Common myeloid progenitor, CD34-positive (primary cell): ENCODE measurements around the gene SGMS2.
A peak's percentile ranks its signal among the peaks of the same experiment; 100 is the strongest.

Experiments used
- CTCF ChIA-PET: fragments of 350-600 bp; sonication (Branson Sonifier 250); formaldehyde crosslinking; loops from one replicate; lab custom pipeline; 2021; ENCODE audit warnings: antibody characterized with exemption; lab: Charles Lee
- POLR2A ChIA-PET: fragments of 350-600 bp; sonication (Branson Sonifier 250); formaldehyde crosslinking; loops from one replicate; lab custom pipeline; 2021; ENCODE audit warnings: antibody characterized with exemption; lab: Charles Lee
- DNase-seq, 3 donors: peaks; one replicate each; pipeline versions ENCODE4 v3.0.0 to v3.0.0-alpha.2; 2013
- H3K27ac ChIP-seq, 2 experiments: 1 replicate in 1 of 2; 2 replicates in 1 of 2; pipeline ENCODE4 v1.7.0; 2013; ENCODE audit warnings: inconsistent platforms in 2 of 2, low read length in 2 of 2, mild to moderate bottlenecking in 2 of 2, low read depth in 1 of 2, moderate library complexity in 1 of 2; ENCODE audit not compliant: severe bottlenecking in 2 of 2, insufficient read depth in 1 of 2, poor library complexity in 1 of 2
- H3K27me3 ChIP-seq, 5 experiments: replicated peaks in 2 of 5; 1 replicate in 3 of 5; 2 replicates in 2 of 5; pipeline versions ENCODE4 v1.6.1 to v1.7.0; 2013; ENCODE audit warnings: low read length in 4 of 5, mild to moderate bottlenecking in 2 of 5, moderate library complexity in 2 of 5, inconsistent platforms in 1 of 5; ENCODE audit not compliant: insufficient read depth in 5 of 5, control insufficient read depth in 4 of 5
- H3K36me3 ChIP-seq, 4 experiments: 1 replicate in 2 of 4; 2 replicates in 2 of 4; pipeline versions ENCODE4 v1.6.1 to v1.7.0; 2013; ENCODE audit warnings: low read length in 3 of 4, control low read depth in 1 of 4, mild to moderate bottlenecking in 1 of 4; ENCODE audit not compliant: control insufficient read depth in 4 of 4, insufficient read depth in 4 of 4
- H3K4me1 ChIP-seq, 4 experiments: 1 replicate in 3 of 4; 2 replicates in 1 of 4; pipeline versions ENCODE4 v1.6.1 to v1.7.1; 2013; ENCODE audit warnings: low read length in 3 of 4, mild to moderate bottlenecking in 3 of 4, control low read depth in 1 of 4, inconsistent platforms in 1 of 4, moderate library complexity in 1 of 4; ENCODE audit not compliant: control insufficient read depth in 4 of 4, insufficient read depth in 4 of 4; ENCODE audit errors: control extremely low read depth in 1 of 4
- H3K4me3 ChIP-seq, 7 experiments: 1 replicate in 4 of 7; 2 replicates in 3 of 7; pipeline versions ENCODE4 v1.5.1 to v1.7.0; 2013; ENCODE audit warnings: mild to moderate bottlenecking in 7 of 7, low read length in 6 of 7, moderate library complexity in 6 of 7, inconsistent platforms in 2 of 7, low read depth in 2 of 7, control low read depth in 1 of 7; ENCODE audit not compliant: insufficient read depth in 4 of 7, control insufficient read depth in 1 of 7; ENCODE audit errors: extremely low read depth in 1 of 7
- H3K9me3 ChIP-seq, 5 experiments: 1 replicate in 4 of 5; 2 replicates in 1 of 5; pipeline versions ENCODE4 v1.6.1 to v1.7.1; 2013; ENCODE audit warnings: low read length in 4 of 5, mild to moderate bottlenecking in 2 of 5, inconsistent platforms in 1 of 5, low read depth in 1 of 5, moderate library complexity in 1 of 5; ENCODE audit not compliant: control insufficient read depth in 4 of 5, insufficient read depth in 2 of 5; ENCODE audit errors: control extremely low read depth in 1 of 5
- WGBS: methylation state at CpG from one replicate; pipeline ENCODE4 v1.1.5; 2013; ENCODE audit not compliant: insufficient coverage; 5-methylcytosine and 5-hydroxymethylcytosine counted together

SGMS2 gene

GRCh38 chr4:107906458-107907100 lies 81.8 kb downstream of the SGMS2 start:
- 94% methylated on average over 3 of the region's 4 CpGs for WGBS
- H3K4me3 ChIP-seq: no peak overlapping the region
- CTCF ChIA-PET: interaction anchor here (0.7 kb wide), 1 partner anchor 137 kb away, joined by 3 read pairs; no protein-coding TSS in a partner anchor
- POLR2A ChIA-PET: no interaction called here
- H3K27me3 ChIP-seq: no peaks in the 10 kb centered on the region
- H3K9me3 ChIP-seq: no peaks in the 10 kb centered on the region
- no peak for DNase-seq
- no peaks in the 10 kb centered on the region for H3K36me3 ChIP-seq
- no peaks in the 10 kb centered on the region for H3K4me1 ChIP-seq
- no peak overlapping the region for H3K27ac ChIP-seq

GRCh38 chr4:107908377-107908776 lies 83.6 kb downstream of the SGMS2 start:
- CTCF ChIA-PET: interaction anchor here (1.1 to 3.4 kb wide), 2 partner anchors 63 to 149 kb away, joined by 3 to 20 read pairs; no protein-coding TSS in a partner anchor
- Histone ChIP-seq H3K36me3 (no peaks in the 10 kb centered on the region), H3K4me1 (peaks cover 0 to 3% (median 0%) of the 10 kb centered on the region in 4 experiments), H3K9me3 (no peaks in the 10 kb centered on the region), H3K4me3 (no peak overlapping the region), H3K27me3 (no peaks in the 10 kb centered on the region), H3K27ac (no peak overlapping the region)
- no peak for DNase-seq
- WGBS: 100% methylated on average over 7 of the region's 7 CpGs
- POLR2A ChIA-PET: no interaction called here

- DNase-seq: peak; percentile 74 to 87 (median 82)
- no CpG with 5 or more reads among the region's 2 CpGs for WGBS
- ChIA-PET CTCF (interaction anchor here (0.7 to 1.3 kb wide), 13 partner anchors 8 to 178 kb away, joined by 3 to 24 read pairs (median 3); no protein-coding TSS in a partner anchor), POLR2A (no interaction called here)
- H3K36me3 ChIP-seq: no peaks in the 10 kb centered on the region
- H3K4me3 ChIP-seq: no peak overlapping the region
- H3K27me3 ChIP-seq: no peaks in the 10 kb centered on the region
- no peaks in the 10 kb centered on the region for H3K9me3 ChIP-seq
- H3K4me1 ChIP-seq: peaks cover 0 to 3% (median 0%) of the 10 kb centered on the region in 4 experiments
- H3K27ac ChIP-seq: no peak overlapping the region
These were observed 88.7 kb downstream of the SGMS2 start for GRCh38 chr4:107913283-107913899.

- Histone ChIP-seq H3K36me3 (no peaks in the 10 kb centered on the region), H3K4me3 (no peak overlapping the region), H3K9me3 (peaks cover 0 to 9% (median 3%) of the 10 kb centered on the region in 5 experiments), H3K27ac (no peak overlapping the region), H3K4me1 (peaks cover 0 to 3% (median 0%) of the 10 kb centered on the region in 4 experiments), H3K27me3 (no peaks in the 10 kb centered on the region)
- POLR2A ChIA-PET: no interaction called here
- 100% methylated on average over 1 of the region's 1 CpG for WGBS
- no peak for DNase-seq
- CTCF ChIA-PET: interaction anchor here (2.0 kb wide), 1 partner anchor 156 kb away, joined by 9 read pairs; no protein-coding TSS in a partner anchor
These were observed 90.5 kb downstream of the SGMS2 start for GRCh38 chr4:107915220-107915619.

GRCh38 chr4:107916623-107917022 lies 91.9 kb downstream of the SGMS2 start:
- ChIA-PET CTCF (interaction anchor here (1.0 to 1.2 kb wide), 2 partner anchors 158 to 161 kb away, joined by 3 read pairs; no protein-coding TSS in a partner anchor), POLR2A (no interaction called here)
- no peaks in the 10 kb centered on the region for H3K36me3 ChIP-seq
- H3K27me3 ChIP-seq: no peaks in the 10 kb centered on the region
- peaks cover 0 to 3% (median 0%) of the 10 kb centered on the region in 4 experiments for H3K4me1 ChIP-seq
- H3K4me3 ChIP-seq: no peak overlapping the region
- DNase-seq: no peak
- H3K27ac ChIP-seq: no peak overlapping the region
- peaks cover 0 to 17% (median 3%) of the 10 kb centered on the region in 5 experiments for H3K9me3 ChIP-seq

GRCh38 chr4:107917500-107917899 lies 92.8 kb downstream of the SGMS2 start:
- ChIA-PET CTCF (no interaction called here), POLR2A (no interaction called here)
- H3K27me3 ChIP-seq: no peaks in the 10 kb centered on the region
- H3K36me3 ChIP-seq: no peaks in the 10 kb centered on the region
- H3K27ac ChIP-seq: no peak overlapping the region
- WGBS: no CpG with 5 or more reads among the region's 2 CpGs
- H3K9me3 ChIP-seq: peaks cover 0 to 17% (median 3%) of the 10 kb centered on the region in 5 experiments
- no peak for DNase-seq
- H3K4me1 ChIP-seq: peaks cover 0 to 3% (median 0%) of the 10 kb centered on the region in 4 experiments
- H3K4me3 ChIP-seq: no peak overlapping the region
